Karpas-422 (cell line): ENCODE results near the gene TRIM73. TPM values are rescaled to one million over a fixed set of nuclear protein-coding genes. Genes with fewer than 3 reads are reported as not detected.

Source experiments
- small RNA-seq: library from RNA; depleted of rRNA; stranded (forward); fragments of <200 nt; gene quantifications from one replicate; pipeline ENCODE3, GENCODE V24; 2014
- total RNA-seq: library from RNA; depleted of rRNA; stranded (reverse); fragments of >200 nt; shearing (Covaris generic); gene quantifications from 2 replicates; pipeline ENCODE4 v1.2.3, GENCODE V29; 2014; ENCODE audit warnings: low replicate concordance; rRNA removed

Gene TRIM73
- total RNA-seq, 1 experiment from 2014 or later = 0.22 TPM

Small RNA genes within 50 kb of the gene (small RNA-seq; reads per million reads assigned to genes)
- gene RF00019 = not detected

Other genes starting within 250 kb of the TRIM73 start
- 28.0 and 46.1 TPM in 2 replicates for gene POM121C, start 90.7 kb downstream of the TRIM73 start, total RNA-seq
- not detected in 2 replicates for gene SPDYE5, start 96.7 kb downstream of the TRIM73 start, total RNA-seq